Tongue (tissue), 3 donors: ENCODE data around the gene ENPP1. TPM values are rescaled to one million over a fixed set of nuclear protein-coding genes. Genes with fewer than 3 reads are reported as not detected.
"Not testable (repeated sequence)": the region's sequence is repeated elsewhere in the genome, so short reads cannot be mapped to it uniquely, and the experiment has no call there.

Experiments used
- DNase-seq: peaks from one replicate; pipeline ENCODE4 v3.0.0-alpha.2; 2015
- small RNA-seq: library from RNA; depleted of rRNA; stranded (forward); fragments of <200 nt; gene quantifications from one replicate; pipeline ENCODE3, GENCODE V24; 2014; ENCODE audit warnings: low replicate concordance
- total RNA-seq: library from RNA; depleted of rRNA; stranded (reverse); fragments of >200 nt; gene quantifications from one replicate; pipeline ENCODE4 v1.2.3, GENCODE V29; 2014

The ENPP1 gene
- total RNA-seq, 1 donor from 2014 or later: 27.7 TPM

DNA sequence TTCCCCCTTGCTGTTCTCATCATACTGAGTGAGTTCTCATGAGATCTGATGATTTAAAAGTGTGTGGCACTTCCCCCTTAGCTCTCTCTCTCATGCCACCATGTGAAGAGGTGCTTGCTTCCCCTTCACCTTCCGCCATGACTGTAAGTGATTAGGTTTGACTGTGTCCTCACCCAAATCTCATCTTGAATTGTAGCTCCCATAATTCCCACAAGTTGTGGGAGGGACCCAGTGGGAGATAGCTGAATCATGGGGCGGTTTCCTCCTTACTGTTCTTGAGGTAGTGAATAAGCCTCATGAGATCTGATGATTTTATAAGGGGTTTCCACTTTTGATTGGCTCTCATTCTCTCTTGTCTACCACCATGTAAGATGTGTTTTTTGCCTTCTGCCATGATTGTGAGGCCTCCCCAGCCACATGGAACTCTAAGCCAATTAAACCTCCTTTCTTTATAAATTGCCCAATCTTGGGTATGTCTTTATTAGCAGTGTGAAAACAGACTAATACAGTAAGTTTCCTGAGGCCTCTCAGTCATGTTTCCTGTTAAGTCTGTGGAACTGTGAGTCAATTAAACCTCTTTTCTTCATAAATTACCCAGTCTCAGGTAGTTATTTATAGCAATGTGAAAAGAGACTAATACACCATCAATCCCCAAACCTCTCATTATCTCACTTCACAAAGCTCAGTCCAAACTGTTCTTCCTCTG lies 108.4 kb downstream of the ENPP1 start:
- not testable (repeated sequence) for DNase-seq

DNA sequence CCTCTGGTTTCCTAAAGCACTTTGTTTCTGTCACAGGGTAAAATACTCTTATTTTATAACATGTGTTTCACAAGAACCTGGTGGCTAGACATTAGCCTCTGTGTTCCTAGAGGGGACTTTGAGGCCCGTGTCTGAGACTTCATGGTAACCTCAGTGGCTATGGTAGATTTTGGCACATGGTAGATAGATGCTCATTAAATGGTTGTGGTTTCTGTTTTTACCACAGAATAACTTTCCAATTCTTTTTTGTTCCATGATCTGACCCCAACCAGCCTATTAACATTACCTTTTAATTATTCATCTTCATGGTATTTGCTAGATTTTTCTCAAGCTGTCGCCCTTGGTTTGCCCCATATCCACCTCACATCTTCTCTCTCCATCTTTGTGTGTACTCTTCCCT lies 109.0 kb downstream of the ENPP1 start:
- DNase-seq: no peak

- no peak for DNase-seq
Measured at GRCh38 chr6:131917318-131917717, 109.5 kb downstream of the ENPP1 start.

GRCh38 chr6:131917763-131918649 lies 110.2 kb downstream of the ENPP1 start:
- peak; percentile 37 for DNase-seq

DNA sequence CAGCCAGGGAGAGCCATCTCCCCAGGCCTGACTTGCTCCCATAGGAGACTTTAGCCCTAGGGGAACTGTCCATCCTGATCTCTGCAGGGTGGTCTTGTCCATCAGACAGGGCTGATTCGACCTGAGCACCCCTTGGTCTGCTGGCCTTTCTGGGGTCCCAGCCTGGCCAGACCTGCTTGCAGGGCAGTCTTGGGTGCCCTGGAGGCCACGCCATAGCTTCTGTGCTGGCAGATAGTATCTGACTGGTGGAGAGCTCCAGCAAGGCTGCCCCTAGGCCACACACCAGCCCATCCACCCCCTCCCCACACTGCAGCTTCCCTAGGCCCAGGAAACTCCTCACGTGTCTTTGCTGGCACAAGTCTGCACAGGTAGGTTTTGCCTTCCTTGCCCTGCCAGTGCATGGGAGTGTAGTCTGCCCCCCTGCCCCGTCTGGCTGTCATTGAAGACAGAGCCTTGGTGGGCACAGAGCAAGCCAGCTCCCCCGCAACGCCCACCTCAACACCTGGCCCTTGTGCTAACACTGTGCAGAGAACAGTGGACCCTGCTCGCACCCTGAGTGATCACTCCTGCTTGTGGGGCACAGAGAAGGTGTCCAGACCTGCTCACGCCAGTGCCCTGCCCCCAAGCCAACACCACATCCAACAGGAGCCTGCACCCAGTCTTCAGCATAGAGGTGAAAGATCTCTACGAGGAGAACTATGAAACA lies 111.0 kb downstream of the ENPP1 start:
- DNase-seq: no peak

- no peak for DNase-seq
Measured at GRCh38 chr6:131920656-131921055, 112.8 kb downstream of the ENPP1 start.

DNA sequence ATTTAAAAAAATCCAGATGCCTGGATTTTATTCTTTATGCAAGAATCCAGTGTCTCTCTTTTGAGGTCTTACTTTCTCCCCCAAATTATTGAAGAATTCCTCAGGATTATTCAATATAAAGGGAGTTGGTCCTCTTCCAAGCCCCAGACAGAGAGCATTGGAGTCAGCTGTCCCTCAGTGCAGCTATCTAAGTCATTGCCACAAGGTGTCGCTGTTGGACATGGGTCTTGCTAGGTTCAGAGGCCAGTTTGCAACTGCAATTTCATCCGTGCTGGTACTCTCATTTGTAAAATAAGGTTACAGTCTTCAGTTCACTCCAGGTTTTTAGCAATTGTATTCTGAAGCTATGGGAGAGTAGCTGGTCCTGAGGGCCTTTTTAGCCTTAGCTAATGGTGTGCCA lies 115.5 kb downstream of the ENPP1 start:
- DNase-seq: peak; percentile 69

- DNase-seq: peak; percentile 69
Measured at GRCh38 chr6:131924881-131925474, 117.2 kb downstream of the ENPP1 start.

GRCh38 chr6:131929264-131929663 lies 121.4 kb downstream of the ENPP1 start:
- DNase-seq: no peak

DNA sequence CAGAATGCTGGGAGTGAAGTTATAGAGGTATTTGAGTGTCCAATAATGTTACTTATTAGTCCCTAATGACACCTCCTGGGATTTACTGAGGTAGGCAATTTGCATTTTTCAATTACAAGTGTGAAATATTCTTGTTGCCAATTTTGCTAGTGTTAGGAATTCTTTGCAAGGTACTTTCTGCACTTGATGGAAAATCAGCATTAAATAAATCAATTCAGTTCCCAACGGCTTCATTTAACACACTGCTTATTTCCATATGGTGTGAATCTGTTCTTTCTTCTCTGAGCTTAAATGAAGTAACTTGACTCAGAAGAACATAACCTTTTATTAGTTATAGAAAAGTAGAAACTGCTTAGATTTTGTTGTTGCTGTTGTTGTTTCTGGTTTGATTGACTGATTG lies 122.2 kb downstream of the ENPP1 start:
- DNase-seq: no peak

DNA sequence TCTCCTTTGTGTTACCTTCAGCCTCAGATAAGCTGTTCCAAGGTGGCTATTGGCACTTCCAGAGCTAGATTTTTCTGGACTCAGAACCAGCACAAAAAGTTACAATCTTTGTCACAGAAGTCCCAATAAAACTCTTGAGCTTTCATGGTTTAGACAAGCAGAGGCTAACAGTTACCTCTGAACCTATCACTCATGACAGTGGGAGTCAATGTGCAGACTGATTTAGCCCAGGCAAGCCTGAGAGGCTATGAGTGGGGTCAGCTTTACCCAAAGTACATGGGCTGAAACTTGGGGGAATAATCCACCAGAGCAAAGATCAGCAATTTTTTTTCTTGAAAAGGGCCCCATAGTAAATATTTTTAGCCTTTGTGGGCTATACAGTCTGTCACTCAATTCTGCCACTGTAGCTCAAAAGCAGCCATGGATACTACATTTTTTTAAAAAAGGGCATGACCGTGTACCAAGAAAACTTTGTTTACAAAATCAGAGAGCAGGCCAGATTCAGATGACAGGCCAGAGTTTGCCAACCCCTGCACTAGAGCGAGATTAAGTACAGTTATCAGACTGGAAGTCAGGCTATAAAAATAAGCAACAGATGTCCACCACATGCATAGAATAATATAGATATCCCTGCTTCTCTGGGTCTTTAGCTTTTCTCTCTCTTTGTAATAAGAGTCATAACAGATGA lies 123.4 kb downstream of the ENPP1 start:
- no peak for DNase-seq

- no peak for DNase-seq
Measured at GRCh38 chr6:131936156-131936555, 128.3 kb downstream of the ENPP1 start.

DNA sequence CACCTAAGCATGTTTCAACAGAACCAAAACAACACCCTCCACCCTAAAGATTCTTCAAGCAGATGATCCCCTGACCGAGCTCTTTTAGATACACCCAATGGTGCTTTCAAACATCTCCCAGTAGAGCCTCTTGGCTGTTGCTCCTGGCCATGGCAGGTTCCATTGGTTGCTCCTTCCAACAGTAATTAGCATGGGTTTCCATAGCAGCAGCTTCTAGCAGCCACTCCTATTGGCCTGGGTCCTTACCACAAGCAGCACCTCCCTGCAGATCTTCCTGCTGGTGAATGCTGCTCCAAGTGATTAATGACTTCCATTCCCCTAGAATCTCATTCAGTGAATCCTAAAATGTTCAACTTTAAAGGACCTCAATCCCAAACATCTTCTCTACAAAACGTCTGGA lies 129.4 kb downstream of the ENPP1 start:
- no peak for DNase-seq

- no peak for DNase-seq
Measured at GRCh38 chr6:131937703-131938631, 130.1 kb downstream of the ENPP1 start.

Small RNA genes lying within 50 kb of the gene (small RNA-seq; reads per million reads assigned to genes)
- not detected for gene MIR548H5
- gene SELENOKP2: not detected

Other genes with a start within 250 kb of the ENPP1 start
- 0.92 TPM for gene ARG1, start 234.8 kb upstream of the ENPP1 start, total RNA-seq
- 42.4 TPM for gene MED23, start 179.8 kb upstream of the ENPP1 start, total RNA-seq
- 2.3 TPM for gene ENPP3, start 170.7 kb upstream of the ENPP1 start, total RNA-seq
- gene OR2A4, start 106.6 kb upstream of the ENPP1 start, total RNA-seq: not detected
- gene CTAGE9, start 97.0 kb upstream of the ENPP1 start, total RNA-seq: not detected
- gene CCN2, start 143.4 kb downstream of the ENPP1 start, total RNA-seq: 57.3 TPM